Myometrial cell (primary cell): ENCODE data around the gene ADAMTS9. TPM values are rescaled to one million over a fixed set of nuclear protein-coding genes. Genes with fewer than 3 reads are reported as not detected.

Experiments
- total RNA-seq: library from RNA; depleted of rRNA; stranded (reverse); fragments of >200 nt; gene quantifications from 2 replicates; pipeline ENCODE4 v1.2.3, GENCODE V29; 2015

The ADAMTS9 gene
- total RNA-seq: 0.58 and 0.71 TPM in 2 replicates

GRCh38 chr3:64687781-64688604 is at the start of gene ADAMTS9:
Gene ADAMTS9, minus strand, starts transcription at chr3:64688000. Its CDS starts 343 bp downstream, at chr3:64687657.

